Hematopoietic multipotent progenitor cell treated with erythropoietin and hydrocortisone succinate and interleukin-3 and kit ligand, for 17 days (in vitro differentiated cells): ENCODE measurements around the gene NLRP3.
"Not testable (repeated sequence)": the region's sequence is repeated elsewhere in the genome, so short reads cannot be mapped to it uniquely, and the experiment has no call there.

ENCODE experiments used
- DNase-seq: peaks from one replicate; pipeline ENCODE4 v3.0.0-alpha.2; 2015; ENCODE audit warnings: low spot score

NLRP3 gene

DNA sequence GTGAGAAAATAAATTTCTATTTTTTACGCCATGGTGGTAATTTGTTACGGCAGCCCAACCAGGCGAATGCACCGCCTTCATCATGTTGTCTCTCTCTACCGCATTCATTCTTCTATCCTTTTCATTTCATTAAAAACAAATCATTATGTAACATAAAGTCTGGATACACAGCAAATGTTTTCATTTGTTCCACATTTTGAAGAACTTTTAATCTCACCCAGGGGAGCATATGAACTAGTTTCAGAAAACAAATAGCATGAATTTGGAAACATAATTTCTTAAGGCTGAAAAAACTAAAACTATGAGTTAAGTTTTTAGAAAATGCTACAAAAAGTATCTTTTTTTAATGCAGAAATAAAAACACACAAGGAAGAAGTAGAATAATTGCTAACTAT, 53.2 kb downstream of the NLRP3 start:
- no peak for DNase-seq

DNA sequence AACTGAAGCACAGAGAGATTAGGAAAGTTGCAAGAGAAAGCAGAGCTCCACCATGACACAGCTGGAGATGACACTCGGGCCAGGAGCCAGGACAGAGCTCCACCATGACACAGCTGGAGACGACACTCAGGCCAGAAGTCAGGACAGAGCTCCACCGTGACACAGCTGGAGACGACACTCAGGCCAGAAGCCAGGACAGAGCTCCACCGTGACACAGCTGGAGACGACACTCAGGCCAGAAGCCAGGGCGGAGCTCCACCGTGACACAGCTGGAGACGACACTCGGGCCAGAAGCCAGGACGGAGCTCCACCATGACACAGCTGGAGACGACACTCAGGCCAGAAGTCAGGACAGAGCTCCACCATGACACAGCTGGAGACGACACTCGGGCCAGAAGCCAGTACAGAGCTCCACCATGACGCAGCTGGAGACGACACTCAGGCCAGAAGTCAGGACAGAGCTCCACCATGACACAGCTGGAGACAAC, 55.0 kb downstream of the NLRP3 start:
- not testable (repeated sequence) for DNase-seq

DNA sequence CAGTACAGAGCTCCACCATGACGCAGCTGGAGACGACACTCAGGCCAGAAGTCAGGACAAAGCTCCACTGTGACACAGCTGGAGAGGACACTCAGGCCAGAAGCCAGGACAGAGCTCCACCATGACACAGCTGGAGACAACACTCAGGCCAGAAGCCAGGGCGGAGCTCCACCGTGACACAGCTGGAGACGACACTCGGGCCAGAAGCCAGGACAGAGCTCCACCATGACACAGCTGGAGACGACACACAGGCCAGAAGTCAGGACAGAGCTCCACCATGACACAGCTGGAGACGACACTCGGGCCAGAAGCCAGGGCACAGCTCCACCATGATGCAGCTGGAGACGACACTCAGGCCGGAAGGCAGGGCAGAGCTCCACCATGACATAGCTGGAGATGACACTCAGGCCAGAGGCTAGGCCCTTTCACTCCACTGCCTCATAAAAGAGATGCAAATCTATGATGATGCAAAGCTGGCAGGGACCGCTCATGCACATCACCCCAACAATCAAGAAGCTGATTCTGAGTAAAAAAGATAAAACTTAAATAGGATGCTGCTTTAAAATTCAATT, 55.6 kb downstream of the NLRP3 start:
- DNase-seq = no peak

DNA sequence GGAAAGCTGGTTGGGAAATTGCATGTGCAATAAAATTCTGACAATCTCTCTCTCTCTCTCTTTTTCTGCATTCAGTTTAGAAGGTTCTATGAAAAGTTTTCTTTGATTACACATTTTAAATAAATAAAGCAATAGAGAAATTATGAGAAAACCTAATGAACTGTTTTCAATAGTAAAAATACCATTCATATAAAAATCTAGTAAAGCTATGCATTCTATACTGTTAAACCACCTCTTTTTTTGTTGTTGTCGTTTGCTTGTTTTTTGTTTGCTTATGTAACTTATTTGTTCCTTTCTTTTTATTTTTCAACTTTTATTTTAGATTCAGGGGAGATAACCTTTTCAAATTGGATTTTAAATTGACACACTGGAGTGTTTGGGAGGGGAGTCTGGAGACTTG, 56.1 kb downstream of the NLRP3 start:
- no peak for DNase-seq

DNA sequence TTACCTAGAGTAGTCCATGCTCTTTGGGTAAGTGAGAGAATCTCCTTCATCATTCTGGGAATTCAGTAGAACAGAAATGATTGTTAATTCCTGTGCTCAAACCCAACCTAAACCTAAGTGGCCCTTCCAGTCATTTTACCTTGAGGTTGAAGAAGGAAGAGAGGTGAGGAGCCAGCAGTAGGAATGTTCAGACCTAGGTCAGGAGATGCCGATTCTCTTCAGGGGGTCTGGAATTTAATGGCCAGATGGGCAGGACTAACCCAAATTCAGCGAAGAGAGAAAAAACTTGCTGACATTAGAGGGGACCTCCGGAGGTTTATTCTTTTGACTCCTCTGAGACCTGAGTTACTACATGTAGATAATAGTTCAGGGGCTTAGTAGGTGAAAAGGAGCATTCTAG, 58.4 kb downstream of the NLRP3 start:
- DNase-seq = no peak

DNA sequence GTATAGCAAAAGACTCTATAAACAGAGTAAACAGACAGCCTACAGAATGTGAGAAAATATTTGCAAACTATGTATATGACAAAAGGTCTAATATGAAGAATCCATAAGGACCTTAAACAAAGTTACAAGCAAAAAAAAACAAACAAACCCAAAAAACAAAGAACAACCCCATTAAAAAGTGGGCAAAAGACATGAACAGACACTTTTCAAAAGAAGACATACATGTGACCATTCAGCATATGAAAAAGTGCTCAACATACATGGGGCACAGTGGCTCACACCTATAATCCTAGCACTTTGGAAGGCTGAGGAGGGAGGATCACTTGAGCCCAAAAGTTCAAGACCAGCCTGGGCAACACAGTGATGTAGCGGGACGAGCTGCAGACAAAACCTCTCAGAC, 59.8 kb downstream of the NLRP3 start:
- no peak for DNase-seq

DNA sequence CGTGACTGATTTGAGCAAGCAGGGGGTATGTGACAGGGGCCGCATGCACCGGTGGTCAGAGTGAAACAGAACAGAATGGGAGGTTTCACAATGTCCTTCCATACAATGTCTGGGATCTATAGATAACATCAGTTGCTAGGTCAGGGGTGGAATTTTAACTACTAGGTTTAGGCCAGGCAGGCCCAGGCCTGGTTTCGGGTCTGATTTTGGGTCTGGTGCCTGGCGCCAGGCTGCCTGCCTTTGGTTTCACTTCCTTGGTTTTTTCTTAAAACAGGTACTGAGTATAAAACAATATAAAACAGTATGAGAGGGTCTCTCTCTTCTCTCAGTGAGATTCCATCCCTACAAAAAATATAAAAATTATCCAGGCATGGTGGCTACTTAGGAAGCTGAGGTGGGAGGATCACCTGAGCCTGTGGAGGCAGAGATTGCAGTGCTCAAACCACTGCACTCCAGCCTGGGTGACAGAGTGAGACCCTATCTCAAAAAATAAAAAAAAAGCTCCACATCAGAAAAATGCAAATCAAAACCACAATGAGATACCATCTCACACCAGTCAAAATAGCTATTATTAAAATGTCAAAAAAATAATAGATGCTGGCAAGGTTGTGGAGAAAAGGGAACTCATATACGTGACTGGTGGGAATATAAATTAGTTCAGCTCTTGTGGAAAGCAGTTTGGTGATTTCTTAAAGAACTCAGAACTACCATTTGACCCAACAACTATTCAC, 60.5 kb downstream of the NLRP3 start:
- not testable (repeated sequence) for DNase-seq

DNA sequence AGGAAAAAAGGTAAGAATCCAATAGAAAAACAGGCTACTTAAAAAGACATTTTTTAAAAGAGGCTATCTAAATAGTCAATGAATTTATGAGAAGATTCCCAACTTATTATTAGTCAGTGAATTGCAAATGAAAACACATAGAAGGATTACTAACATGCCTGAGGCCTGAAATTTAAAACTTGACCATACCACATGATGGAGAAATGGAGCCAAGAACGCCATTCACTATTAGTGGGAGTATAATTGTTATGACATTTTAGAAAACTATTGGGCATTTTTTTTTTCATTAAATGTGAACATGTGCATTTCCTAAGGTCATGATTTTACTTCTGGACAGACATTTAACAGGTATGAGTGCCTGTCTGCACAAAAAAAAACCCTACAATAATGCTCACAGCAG, 66.8 kb downstream of the NLRP3 start:
- DNase-seq = no peak

DNA sequence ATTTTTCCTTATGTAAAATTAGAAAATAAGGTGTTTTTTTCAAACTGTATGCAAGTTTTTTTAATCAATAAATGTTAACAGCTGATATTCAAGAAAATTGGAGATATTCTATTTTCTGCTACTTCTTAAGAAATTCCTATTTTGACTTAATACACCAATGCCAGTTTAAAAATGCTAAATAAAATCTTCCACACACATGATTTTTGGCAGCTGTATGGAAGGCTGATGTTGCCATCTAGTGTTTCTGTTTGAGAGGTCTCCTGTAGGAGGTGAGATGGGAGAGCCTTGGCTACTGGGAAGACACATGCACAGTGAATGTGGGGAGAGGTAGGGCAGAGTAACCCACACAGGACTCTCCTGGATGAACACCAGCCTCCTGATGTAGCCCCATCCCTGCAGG, 71.1 kb downstream of the NLRP3 start:
- no peak for DNase-seq

DNA sequence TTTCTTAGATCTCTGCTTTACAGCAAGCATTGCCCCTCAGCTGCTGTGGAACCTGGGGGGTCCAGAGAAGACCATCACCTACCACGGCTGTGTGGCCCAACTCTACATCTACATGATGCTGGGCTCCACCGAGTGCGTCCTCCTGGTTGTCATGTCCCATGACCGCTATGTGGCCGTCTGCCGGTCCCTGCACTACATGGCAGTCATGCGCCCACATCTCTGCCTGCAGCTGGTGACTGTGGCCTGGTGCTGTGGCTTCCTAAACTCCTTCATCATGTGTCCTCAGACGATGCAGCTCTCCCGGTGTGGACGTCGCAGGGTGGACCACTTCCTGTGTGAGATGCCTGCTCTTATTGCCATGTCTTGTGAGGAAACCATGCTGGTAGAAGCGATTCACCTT, 75.4 kb downstream of the NLRP3 start:
- DNase-seq = no peak

DNA sequence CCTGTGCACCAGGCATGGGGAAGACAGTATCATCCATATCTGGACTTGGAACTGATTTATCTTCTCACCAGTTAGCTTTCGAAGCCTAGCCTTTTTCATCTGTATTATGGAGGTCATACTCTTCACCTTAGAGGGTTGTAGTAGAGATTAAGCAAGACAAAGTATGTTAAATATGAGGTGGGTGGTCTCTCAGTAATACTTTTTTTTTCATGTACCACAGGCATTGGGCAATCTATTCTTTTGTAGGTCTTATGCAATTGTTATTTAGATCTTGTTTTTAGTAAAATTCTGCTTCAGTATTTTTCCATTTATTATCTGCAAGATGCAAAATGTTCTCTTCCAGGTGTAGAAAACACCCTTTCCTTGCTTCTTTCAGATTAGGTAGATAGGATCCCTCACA, 77.1 kb downstream of the NLRP3 start:
- DNase-seq = no peak

DNA sequence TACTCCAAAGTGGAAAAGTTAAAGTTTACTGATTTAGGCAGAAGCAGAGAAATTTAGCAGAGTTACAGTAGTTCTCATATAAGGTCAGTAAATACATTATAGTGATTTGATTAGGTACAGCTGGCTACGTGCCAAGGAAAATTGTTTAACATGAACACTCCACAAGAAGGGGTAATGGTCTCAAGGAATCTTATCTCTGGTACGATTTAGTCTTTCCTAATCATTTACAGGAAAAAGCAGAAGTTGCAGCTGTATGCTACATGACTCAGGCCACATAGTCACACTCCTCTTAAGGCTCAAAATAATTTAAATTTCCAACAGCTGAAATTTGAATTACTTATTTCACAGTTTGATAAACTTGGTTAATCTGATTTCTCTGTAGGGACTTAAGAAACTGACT, 78.8 kb downstream of the NLRP3 start:
- peak; percentile 9 for DNase-seq

DNA sequence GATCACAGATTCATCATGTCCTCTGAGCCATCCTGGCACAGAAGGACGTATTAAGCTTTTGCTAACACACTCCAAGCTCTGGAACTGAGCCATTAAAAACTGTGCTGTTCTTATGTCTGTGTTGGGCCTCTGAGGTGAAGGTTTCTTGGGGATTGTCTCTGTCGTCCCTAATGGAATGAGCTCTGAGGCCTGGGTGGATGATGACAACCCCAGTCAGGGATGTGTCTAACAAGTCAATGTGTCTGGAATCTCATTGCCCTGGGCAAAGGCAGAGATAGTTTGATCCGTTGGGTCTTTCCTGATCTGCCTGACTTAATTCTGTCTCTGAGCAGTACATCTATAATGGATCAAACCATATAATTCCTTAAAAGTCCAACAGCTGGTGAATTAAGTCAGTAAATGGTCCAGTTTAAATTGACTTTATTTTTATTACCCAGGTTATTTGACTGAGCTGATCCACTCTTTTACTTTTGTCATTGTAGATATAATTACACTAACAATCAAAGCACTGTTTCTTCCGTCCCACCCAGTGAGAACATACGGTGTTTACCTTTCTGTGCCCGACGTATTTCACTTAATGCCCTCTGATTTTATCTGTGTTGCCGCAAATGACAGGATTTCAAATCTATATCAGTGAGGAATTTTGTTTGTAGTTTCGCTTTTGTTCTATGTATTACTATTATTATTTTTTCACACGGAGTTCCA, 80.8 kb downstream of the NLRP3 start:
- DNase-seq = no peak
